ENCODE data around the gene BMERB1.

DNA sequence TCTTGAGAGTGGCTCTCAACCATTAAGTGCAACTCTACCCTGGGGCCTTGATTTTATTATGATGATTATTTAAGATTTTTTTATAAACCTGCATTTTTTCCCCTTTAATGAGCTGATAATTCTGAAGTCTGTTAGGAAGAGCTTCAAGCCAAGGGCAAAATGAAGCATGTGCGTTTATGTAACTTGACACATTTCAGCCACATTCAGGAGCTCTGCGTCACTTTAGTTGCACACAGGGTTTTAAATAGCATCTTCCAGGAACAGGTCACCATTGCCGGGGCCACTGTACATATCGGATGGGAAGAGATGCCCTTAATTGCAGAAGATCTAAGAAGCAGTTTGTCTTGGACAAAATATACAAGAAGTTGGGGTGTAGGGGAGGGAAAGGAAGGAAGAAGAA is 89.6 kb downstream of the BMERB1 start:
- TF ChIP-seq, protein P1, sequence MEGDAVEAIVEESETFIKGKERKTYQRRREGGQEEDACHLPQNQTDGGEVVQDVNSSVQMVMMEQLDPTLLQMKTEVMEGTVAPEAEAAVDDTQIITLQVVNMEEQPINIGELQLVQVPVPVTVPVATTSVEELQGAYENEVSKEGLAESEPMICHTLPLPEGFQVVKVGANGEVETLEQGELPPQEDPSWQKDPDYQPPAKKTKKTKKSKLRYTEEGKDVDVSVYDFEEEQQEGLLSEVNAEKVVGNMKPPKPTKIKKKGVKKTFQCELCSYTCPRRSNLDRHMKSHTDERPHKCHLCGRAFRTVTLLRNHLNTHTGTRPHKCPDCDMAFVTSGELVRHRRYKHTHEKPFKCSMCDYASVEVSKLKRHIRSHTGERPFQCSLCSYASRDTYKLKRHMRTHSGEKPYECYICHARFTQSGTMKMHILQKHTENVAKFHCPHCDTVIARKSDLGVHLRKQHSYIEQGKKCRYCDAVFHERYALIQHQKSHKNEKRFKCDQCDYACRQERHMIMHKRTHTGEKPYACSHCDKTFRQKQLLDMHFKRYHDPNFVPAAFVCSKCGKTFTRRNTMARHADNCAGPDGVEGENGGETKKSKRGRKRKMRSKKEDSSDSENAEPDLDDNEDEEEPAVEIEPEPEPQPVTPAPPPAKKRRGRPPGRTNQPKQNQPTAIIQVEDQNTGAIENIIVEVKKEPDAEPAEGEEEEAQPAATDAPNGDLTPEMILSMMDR (IDR thresholded peaks at IDR 0.05): no peak
- TF ChIP-seq POLR2A (IDR thresholded peaks at IDR 0.05): no peak
